Cardiac fibroblast (primary cell): Measurements from ENCODE around the gene ZFYVE28.

ENCODE experiments used
- DNase-seq, 2 donors: peaks; one replicate each; pipeline versions ENCODE4 v3.0.0 to v3.0.0-alpha.2; 2010; ENCODE audit warnings: low read depth in 2 of 2
- H3K4me3 ChIP-seq, 2 donors: replicated peaks in 1 of 2; 1 replicate in 1 of 2; 2 replicates in 1 of 2; pipeline ENCODE4 v1.5.1; 2011; ENCODE audit warnings: low read depth in 2 of 2, low read length in 2 of 2, mild to moderate bottlenecking in 2 of 2, moderate library complexity in 1 of 2
- CTCF ChIP-seq: IDR thresholded peaks from one replicate; pipeline ENCODE4 v1.5.1; 2011; ENCODE audit warnings: low read depth, mild to moderate bottlenecking, low read length, inconsistent platforms

The ZFYVE28 gene

DNA sequence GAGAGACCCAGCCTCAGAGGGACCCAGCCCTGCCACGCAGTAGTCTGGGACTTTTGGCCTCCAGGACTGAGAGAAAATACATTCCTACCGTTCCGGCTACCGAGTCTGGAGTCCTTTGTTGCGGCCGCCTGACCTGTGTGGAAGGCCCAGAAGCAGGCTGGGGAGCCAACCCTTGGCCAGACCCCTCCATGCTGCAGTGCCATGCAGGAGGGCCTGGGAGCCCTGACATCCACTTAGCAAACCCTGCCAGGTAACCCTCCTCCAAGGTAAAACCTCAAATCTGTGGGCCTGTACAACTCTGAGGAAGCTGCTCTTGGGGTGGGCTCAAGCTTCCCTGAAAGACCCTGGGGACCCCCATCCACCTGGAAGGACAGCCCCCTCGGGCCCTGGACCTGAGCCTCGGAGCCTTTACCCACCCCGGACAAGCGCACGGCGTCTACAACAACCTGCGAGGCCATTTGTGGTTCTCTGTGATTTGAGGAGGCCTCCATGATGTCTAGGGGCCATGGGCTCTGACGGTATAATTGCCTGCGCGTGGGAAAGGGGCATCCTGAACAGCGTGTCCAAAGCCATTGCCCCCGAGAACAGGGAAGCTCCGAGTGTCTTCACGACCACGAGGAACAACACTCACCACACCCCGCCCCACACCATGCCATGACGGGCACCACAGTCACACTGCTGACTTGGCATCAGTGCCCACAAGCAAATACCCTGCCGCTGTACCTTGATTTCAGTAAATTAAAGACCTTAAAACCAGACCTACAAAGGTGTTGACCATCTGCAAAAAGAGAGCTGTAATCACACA is 58.7 kb downstream of the ZFYVE28 start:
- no peak for TF ChIP-seq CTCF
- no peak for DNase-seq
- no peak overlapping the region for H3K4me3 ChIP-seq

DNA sequence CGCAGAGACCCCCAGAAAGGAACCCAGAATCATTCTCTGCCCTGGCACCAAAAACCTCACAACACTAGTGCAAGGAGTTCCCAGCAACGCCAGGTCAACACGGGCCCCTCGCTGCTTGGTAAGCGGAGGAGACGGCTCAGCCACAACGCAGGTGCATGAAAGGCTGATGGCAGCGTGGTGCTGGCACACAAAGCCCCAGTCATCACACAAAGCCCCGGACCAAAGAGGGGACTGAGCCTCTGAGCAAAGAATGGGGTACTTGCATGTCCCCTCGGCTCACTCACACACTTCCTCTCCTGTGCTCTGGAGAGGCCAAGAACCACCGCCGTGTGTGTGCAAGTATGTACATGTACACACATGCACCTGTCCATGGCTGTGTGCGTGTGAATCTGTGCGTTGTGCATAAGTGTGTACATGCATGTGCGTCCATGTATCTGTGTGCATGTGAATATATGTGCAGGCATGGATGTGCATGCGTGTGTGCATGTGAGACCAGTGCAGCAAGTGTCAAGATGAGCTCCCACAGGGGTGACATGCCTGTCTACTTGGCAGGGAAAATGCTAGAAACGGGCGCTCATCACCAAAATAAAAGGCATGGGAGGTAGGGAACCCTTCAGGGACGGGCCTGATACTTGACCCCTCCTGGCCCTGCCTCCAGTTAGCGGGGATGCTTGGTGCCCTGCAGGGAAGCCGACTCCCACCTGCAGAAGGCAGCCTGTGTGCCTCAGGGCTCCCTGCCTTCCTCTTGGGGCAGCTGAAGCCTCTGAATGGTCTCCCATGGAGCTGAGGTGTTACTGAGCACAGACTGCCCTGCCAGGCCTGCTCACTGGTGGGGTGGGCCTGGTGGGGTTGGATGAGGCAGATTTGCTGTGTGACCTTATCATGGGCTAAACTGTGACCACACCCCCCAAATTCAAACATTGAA is 60.4 kb downstream of the ZFYVE28 start:
- H3K4me3 ChIP-seq: no peak overlapping the region
- TF ChIP-seq CTCF: no peak
- no peak for DNase-seq

- DNase-seq: no peak
- H3K4me3 ChIP-seq: no peak overlapping the region
- no peak for TF ChIP-seq CTCF
Measured at GRCh38 chr4:2356123-2357069, 62.0 kb downstream of the ZFYVE28 start.

- no peak overlapping the region for H3K4me3 ChIP-seq
- no peak for DNase-seq
- TF ChIP-seq CTCF: no peak
Measured at GRCh38 chr4:2354760-2355159, 63.7 kb downstream of the ZFYVE28 start.

DNA sequence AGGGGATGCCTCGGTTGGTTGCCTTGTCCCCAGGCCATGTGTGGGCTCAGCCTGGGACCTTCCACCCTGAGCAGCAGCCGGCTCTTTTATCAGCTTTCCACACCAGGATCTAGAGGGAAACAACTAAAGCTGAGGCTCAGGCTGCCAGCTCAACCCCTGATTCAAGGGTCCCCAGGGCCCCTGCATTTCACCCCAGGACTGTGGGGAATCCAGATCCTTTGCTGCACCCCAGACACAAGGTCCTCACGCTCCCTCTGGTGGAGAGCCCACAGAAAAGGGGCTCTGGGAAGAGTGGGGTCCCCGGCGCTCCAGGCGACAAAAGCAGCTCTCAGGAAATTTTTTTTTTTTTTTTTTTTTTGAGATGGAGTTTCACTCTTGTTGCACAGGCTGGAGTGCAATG is 64.3 kb downstream of the ZFYVE28 start:
- no peak overlapping the region for H3K4me3 ChIP-seq
- peak; percentile 40 for TF ChIP-seq CTCF
- peak; percentile 18 to 30 for DNase-seq
